Epithelial cell of proximal tubule (primary cell): ENCODE results near the gene MYOC. TPM values are rescaled to one million over a fixed set of nuclear protein-coding genes. Genes with fewer than 3 reads are reported as not detected.

ENCODE experiments used
- DNase-seq: peaks from one replicate; pipeline ENCODE4 v3.0.0-alpha.2; 2011; ENCODE audit warnings: low read depth
- H3K4me3 ChIP-seq: 2 replicates; pipeline ENCODE4 v1.5.1; 2011; ENCODE audit warnings: low read depth, mild to moderate bottlenecking, low read length
- total RNA-seq: library from RNA; depleted of rRNA; stranded (reverse); fragments of >200 nt; gene quantifications from 2 replicates; pipeline ENCODE4 v1.2.3, GENCODE V29; 2015
- TF ChIP-seq, protein P1 (sequence below): conservative IDR thresholded peaks from 2 replicates; pipeline ENCODE4 v1.5.1; 2012; ENCODE audit warnings: low read depth, mild to moderate bottlenecking, low read length

Gene MYOC
- total RNA-seq, 1 donor from 2014 or later, result not detected

DNA sequence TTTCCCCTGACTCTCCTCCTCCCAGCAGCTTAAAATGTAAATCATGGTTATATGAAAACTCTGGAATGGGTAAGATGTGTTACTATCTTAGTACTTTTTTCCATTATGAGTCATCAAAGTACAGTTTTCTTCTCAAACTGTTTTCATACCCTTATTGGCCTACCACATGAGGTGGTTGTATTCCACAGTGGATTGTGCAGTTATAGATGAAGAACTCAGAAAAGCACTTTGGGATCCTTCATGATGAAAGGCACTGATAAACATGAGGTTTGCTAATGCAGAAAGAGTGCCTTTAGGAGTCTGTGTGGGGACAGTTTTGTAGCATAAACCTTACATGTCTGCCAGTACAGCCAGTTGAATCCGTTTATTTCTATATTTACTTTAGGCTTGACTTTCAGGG, 62.5 kb downstream of the MYOC start:
- TF ChIP-seq, protein P1, sequence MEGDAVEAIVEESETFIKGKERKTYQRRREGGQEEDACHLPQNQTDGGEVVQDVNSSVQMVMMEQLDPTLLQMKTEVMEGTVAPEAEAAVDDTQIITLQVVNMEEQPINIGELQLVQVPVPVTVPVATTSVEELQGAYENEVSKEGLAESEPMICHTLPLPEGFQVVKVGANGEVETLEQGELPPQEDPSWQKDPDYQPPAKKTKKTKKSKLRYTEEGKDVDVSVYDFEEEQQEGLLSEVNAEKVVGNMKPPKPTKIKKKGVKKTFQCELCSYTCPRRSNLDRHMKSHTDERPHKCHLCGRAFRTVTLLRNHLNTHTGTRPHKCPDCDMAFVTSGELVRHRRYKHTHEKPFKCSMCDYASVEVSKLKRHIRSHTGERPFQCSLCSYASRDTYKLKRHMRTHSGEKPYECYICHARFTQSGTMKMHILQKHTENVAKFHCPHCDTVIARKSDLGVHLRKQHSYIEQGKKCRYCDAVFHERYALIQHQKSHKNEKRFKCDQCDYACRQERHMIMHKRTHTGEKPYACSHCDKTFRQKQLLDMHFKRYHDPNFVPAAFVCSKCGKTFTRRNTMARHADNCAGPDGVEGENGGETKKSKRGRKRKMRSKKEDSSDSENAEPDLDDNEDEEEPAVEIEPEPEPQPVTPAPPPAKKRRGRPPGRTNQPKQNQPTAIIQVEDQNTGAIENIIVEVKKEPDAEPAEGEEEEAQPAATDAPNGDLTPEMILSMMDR, result no peak
- H3K4me3 ChIP-seq, result no peak overlapping the region
- no peak for DNase-seq

DNA sequence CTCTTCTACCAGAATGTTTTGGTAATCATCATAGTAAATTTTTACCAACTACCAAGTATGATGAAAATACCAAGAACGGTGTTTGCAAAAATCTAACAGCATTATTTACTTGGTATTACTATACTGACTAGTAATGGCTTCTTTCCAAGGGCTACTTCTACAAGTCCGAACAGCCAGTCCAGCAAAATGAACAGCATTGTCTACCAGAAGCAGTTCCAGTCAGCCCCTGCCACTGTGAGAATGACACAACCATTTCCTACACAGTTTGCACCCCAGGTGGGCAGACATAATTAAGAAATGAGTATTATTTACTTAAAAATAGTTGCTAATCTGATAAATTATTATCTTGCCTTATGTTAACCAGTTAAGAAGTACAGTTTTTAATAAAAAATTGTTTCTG, 64.3 kb downstream of the MYOC start:
- no peak for DNase-seq

DNA sequence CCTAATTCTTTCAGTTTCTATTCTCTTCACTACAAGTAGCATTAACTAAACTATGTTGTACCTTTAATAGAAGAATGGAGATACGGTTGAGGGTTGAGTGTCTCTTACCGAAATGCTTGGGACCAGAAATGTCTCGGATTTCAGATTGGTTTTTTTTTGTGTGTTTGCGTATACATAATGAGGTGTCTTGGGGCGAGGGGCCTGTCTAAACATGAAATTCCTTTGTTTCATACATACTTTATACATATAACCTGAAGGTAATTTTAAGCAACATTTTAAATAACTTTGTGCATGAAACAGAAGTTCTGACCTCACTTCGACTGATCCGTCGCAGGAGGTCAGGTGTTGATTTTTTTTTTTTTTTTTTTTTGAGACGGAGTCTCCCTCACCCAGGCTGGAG, 66.8 kb downstream of the MYOC start:
- DNase-seq, result no peak
- TF ChIP-seq, protein P1, result no peak
- H3K4me3 ChIP-seq, result no peak overlapping the region

More for the DNA sequence above, 64.3 kb downstream of the MYOC start:
- H3K4me3 ChIP-seq, result no peak overlapping the region
- TF ChIP-seq, protein P1, result no peak

Other genes starting within 250 kb of the MYOC start
- 46.7 and 53.0 TPM in 2 replicates for gene PRRC2C, start 167.2 kb downstream of the MYOC start, total RNA-seq
- gene MYOCOS, start 30.4 kb downstream of the MYOC start, total RNA-seq, result 0.07 TPM in 1 of 2 replicates, not detected in the other
- gene VAMP4, start 89.4 kb upstream of the MYOC start, total RNA-seq, result 3.4 and 5.8 TPM in 2 replicates
- gene METTL13, start 129.0 kb upstream of the MYOC start, total RNA-seq, result 20.7 and 43.9 TPM in 2 replicates
- gene DNM3, start 188.8 kb upstream of the MYOC start, total RNA-seq, result 1.8 and 2.5 TPM in 2 replicates